Measurements from ENCODE around the gene LMF1.

LMF1 gene

GRCh38 chr16:851209-851810, 119.5 kb downstream of the LMF1 start:
- TF ChIP-seq SIN3A (IDR thresholded peaks at IDR 0.05; ENCODE audit: borderline replicate concordance, insufficient read depth, low read length) (no peak), REST (IDR thresholded peaks at IDR 0.05; ENCODE audit: insufficient read depth in 1 of 2, low read depth in 2 of 2, low read length in 2 of 2) (no peak), POLR2AphosphoS5 (IDR thresholded peaks at IDR 0.05; ENCODE audit: low read depth, low read length) (no peak), TAF1 (IDR thresholded peaks at IDR 0.05; ENCODE audit: borderline replicate concordance, insufficient read depth, low read length) (no peak), FOXP2 (optimal IDR thresholded peaks at IDR 0.05; ENCODE audit: borderline replicate concordance, extremely low read depth, extremely low read length, insufficient read depth) (no peak)

- no peak for TF ChIP-seq SIN3A (IDR thresholded peaks at IDR 0.05; ENCODE audit: borderline replicate concordance, insufficient read depth, low read length)
- TF ChIP-seq REST (IDR thresholded peaks at IDR 0.05; ENCODE audit: insufficient read depth in 1 of 2, low read depth in 2 of 2, low read length in 2 of 2), result no peak
- no peak for TF ChIP-seq FOXP2 (optimal IDR thresholded peaks at IDR 0.05; ENCODE audit: borderline replicate concordance, extremely low read depth, extremely low read length, insufficient read depth)
- TF ChIP-seq POLR2AphosphoS5 (IDR thresholded peaks at IDR 0.05; ENCODE audit: low read depth, low read length), result no peak
- TF ChIP-seq TAF1 (IDR thresholded peaks at IDR 0.05; ENCODE audit: borderline replicate concordance, insufficient read depth, low read length), result no peak
These were observed 120.1 kb downstream of the LMF1 start for GRCh38 chr16:850668-851067.

DNA sequence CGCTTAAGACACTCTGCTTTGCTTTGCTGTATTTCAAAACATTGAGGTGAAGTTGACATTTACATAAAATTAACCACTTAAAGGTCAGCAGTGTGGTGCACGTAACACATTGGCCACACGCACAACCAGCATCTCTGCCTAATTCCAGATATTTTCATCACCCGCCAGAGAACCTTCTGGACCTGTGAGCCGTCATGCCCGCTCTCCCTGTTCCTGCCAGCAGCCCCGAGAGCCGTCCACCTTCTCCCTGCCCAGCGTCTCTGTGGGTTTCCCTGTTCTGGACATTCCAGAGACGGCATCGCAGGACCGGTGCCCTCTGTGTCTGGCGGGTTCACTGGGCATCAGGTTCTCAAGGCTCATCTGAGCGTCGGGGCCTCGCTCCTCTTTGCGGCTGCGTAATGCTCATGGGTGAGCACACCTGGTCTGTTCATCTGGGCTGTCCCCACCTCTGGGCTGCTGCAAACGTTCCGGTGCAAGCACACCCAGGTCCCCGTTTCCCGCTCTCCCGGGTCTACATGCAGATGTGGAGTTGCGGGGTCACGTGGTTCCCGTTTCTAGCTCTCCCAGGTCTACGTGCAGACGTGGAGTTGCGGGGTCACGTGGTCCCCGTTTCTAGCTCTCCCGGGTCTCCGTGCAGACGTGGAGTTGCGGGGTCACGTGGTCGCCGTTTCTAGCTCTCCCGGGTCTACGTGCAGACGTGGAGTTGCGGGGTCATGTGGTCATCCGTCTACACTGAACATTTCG, 122.1 kb downstream of the LMF1 start:
- no peak for TF ChIP-seq POLR2AphosphoS5 (IDR thresholded peaks at IDR 0.05; ENCODE audit: low read depth, low read length)
- TF ChIP-seq REST (IDR thresholded peaks at IDR 0.05; ENCODE audit: insufficient read depth in 1 of 2, low read depth in 2 of 2, low read length in 2 of 2), result no peak
- no peak for TF ChIP-seq TAF1 (IDR thresholded peaks at IDR 0.05; ENCODE audit: borderline replicate concordance, insufficient read depth, low read length)
- no peak for TF ChIP-seq FOXP2 (optimal IDR thresholded peaks at IDR 0.05; ENCODE audit: borderline replicate concordance, extremely low read depth, extremely low read length, insufficient read depth)
- no peak for TF ChIP-seq SIN3A (IDR thresholded peaks at IDR 0.05; ENCODE audit: borderline replicate concordance, insufficient read depth, low read length)

- TF ChIP-seq REST (IDR thresholded peaks at IDR 0.05; ENCODE audit: insufficient read depth in 1 of 2, low read depth in 2 of 2, low read length in 2 of 2), result no peak
- no peak for TF ChIP-seq SIN3A (IDR thresholded peaks at IDR 0.05; ENCODE audit: borderline replicate concordance, insufficient read depth, low read length)
- TF ChIP-seq FOXP2 (optimal IDR thresholded peaks at IDR 0.05; ENCODE audit: borderline replicate concordance, extremely low read depth, extremely low read length, insufficient read depth), result no peak
- no peak for TF ChIP-seq TAF1 (IDR thresholded peaks at IDR 0.05; ENCODE audit: borderline replicate concordance, insufficient read depth, low read length)
- TF ChIP-seq POLR2AphosphoS5 (IDR thresholded peaks at IDR 0.05; ENCODE audit: low read depth, low read length), result no peak
These were observed 122.9 kb downstream of the LMF1 start for GRCh38 chr16:847681-848445.

Data from PFSK-1 (cell line).